ENCODE results near the gene GLRA1.
"Not testable (repeated sequence)": the region's sequence is repeated elsewhere in the genome, so short reads cannot be mapped to it uniquely, and the experiment has no call there.

GLRA1 gene

GRCh38 chr5:151815051-151815450 is 109.6 kb downstream of the GLRA1 start:
- no peak for DNase-seq (ENCODE audit: low read depth)

DNA sequence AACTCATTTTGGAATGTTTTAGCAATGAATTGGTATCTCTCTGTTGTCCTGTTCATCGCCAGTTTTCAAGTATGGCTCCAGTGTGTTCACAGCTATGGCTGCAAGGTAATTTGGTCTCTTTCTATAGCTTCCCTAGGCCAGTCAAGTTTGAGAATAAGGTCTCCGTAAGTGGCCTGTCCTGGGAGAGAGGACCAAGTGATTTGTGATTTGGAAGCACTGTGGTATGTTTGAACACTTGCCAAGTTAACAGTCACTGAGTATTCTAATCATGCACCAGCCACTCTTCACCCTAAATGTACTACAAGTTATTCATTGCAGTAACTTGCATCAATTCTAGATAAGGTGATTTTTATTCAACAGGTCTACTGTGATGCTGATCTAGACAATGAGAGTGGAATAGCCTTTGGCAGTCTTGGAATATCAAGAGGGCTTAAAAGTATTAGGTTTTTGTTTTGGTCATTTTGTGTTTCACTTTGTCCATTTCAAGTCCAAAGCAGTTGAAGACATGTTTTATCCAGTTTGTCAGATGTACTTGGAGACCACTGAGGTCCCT is 111.8 kb downstream of the GLRA1 start:
- DNase-seq (ENCODE audit: low read depth), result no peak

DNA sequence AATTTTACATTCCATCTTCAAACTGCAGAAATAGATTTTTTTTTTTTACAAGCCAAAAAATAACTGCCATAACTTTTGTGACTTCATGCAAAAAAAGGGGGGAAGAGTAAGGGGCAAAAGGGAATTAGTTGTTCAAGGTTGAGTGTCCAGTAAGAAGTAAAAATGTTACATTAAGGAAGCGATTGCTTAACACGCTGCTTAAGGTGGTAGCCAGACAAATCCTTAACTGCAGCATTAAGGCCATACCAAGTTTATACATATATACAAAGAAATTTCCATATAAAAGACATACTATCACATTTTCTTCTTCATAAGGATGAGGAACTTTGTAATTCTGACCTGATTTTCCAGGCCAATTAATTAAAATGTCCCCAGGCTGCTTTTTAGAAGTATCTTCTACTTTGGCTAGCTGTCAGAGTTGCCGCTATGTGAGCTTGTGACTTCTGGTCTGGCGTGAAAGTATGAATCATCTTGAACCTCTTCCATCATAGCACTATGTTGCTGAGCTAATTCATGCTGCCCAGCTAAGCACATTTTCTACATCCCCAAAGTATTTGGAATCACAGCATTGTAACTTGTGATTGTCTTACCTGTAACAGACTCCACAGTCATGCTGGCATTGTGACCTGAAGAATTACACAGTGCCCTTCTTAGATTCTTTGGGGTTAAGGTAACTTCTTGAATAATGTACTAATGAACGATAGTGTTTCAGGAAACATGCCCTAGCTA is 112.9 kb downstream of the GLRA1 start:
- no peak for DNase-seq (ENCODE audit: low read depth)

DNA sequence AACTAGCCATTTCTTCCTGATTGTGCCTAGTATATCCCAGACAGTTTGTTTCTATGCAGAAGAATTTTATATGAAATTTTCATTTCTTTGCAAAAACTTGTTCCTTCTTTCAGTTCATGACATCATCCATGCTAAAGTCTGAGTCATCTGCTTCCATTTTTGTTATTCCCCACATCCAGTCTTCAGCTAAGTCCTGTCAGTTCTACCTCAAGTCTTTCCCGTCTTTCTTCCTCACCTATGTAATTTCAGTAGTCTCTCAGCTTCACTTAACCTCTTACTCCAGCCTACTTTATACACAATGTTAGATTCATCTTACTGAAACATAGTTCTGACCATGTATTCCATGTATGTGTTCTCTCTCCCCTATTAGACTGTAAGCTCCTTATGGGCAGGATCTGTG is 113.8 kb downstream of the GLRA1 start:
- no peak for DNase-seq (ENCODE audit: low read depth)

DNA sequence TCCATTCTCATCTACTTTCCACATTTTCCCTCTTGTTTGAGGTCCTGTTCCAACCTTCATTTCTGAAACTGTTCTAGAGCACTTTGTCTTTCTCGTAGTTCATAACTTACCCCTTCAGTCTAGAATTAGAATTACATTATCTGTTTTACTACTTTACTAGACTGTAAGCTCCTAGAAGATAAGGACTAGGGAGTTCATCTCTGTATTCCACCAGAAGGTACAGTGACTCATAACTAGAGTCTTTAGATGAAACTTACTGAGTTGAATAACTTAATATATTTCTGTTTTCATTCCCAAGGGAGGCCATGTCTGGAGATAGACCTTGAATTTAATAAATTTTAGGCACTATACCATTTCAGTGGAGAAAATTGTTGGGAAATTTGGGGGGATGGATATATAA is 114.2 kb downstream of the GLRA1 start:
- DNase-seq (ENCODE audit: low read depth), result no peak

GRCh38 chr5:151808451-151809169 is 116.0 kb downstream of the GLRA1 start:
- DNase-seq (ENCODE audit: low read depth), result no peak

- DNase-seq (ENCODE audit: low read depth), result no peak
Measured at GRCh38 chr5:151805414-151806223, 119.0 kb downstream of the GLRA1 start.

- no peak for DNase-seq (ENCODE audit: low read depth)
Measured at GRCh38 chr5:151800532-151800931, 124.1 kb downstream of the GLRA1 start.

DNA sequence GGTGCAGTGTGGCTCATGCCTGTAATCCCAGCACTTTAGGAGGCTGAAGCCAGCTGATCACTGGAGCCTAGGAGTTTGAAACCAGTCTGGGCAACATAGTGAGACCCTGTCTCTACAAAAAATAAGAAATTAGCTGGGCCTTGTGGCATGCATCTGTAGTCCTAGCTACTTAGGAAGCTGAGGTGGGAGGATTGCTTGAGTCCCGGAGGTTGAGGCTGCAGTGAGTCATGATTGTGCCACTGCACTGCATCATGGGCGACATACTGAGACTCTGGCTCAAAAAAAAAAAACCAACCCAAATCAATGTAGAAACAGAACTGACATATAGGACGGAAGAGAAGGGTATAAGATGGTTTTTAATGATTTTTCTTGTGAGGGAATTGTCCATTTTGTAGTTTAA is 125.2 kb downstream of the GLRA1 start:
- no peak for DNase-seq (ENCODE audit: low read depth)

GRCh38 chr5:151798674-151799073 is 126.0 kb downstream of the GLRA1 start:
- DNase-seq (ENCODE audit: low read depth), result no peak

DNA sequence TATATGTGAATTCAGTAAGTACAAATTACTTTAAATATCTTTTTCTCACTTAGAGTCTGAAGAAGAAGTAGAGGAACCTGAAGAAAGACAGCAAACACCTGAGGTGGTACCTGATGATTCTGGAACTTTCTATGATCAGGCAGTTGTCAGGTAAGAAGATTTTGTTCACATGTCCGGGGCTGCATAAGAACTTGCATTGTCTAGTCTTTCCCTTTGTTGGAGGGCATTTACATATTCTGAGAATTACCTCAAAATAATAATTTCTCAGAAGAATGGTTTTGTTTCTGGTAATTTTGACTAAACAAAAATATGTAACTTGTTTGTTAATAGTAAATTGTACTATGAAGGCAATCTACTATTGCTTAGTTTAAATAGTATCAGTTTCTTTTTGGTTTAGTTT is 129.2 kb downstream of the GLRA1 start:
- DNase-seq (ENCODE audit: low read depth), result no peak

GRCh38 chr5:151793358-151793757 is 131.3 kb downstream of the GLRA1 start:
- DNase-seq (ENCODE audit: low read depth), result no peak

DNA sequence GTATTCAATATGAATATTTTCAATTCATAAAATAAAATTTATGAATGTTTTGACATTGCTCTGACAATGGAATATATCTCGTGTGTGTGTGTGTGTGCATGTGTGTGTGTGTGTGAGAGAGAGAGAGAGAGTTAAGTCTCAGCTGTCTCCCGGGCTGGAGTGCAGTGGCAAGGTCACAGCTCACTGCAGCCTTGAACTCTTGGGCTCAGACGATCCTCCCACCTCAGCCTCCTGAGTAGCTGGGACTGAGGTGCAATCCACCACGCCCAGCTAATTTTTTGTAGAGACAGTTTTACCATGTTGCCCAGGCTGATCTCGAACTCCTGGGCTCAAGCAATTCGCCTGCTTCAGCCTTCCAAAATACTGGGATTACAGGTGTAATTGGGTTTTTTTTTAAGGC is 136.8 kb downstream of the GLRA1 start:
- DNase-seq (ENCODE audit: low read depth), result no peak

DNA sequence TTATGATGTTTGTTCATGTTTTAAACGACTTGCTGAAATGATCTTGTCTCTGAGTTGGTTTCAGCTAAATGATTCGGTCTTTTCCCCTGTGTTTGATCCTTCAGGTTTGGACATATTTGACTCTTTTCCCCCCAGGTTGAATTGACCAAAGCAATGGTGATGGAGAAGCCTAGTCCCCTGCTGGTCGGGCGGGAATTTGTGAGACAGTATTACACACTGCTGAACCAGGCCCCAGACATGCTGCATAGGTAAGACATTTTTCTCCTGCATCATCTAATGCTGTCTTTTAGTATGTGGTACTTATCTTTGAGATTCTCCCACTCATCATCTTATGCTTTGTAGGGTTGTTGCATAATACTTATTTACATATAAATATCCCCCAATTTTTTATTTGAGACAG is 138.2 kb downstream of the GLRA1 start:
- no peak for DNase-seq (ENCODE audit: low read depth)

DNA sequence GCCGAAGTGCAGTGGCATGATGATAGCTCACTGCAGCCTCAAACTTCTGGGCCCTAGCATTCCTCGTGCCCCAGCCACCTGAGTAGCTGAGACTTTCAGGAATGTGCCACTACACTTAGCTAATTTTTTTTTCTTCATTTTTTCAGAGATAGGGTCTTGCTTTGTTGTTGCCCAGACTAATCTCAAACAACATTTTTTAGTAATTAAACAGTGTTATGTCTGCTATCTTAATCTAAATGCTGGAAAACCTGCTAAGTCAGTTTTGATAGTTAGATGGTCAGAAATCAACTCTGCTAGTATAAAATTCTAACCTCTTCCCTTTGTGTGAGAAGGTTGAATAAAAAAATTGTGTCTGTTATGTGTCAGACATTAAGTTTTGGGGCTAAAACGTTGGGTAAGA is 140.5 kb downstream of the GLRA1 start:
- no peak for DNase-seq (ENCODE audit: low read depth)

DNA sequence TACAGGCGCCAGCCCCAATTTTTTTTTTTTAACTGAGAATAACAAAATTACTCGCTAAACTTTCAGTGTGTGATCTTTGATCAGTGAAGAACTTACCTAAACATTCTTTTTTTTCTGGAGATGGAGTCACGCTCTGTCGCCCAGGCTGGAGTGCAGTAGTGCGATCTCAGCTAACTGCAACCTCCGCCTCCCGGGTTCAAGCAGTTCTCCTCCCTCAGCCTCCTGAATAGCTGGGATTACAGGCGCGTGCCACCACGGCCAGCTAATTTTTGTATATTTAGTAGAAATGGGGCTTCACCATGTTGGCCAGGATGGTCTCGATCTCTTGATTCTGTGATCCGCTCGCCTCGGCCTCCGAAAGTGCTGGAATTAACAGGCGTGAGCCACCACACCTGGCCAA is 141.0 kb downstream of the GLRA1 start:
- not testable (repeated sequence) for DNase-seq (ENCODE audit: low read depth)

GRCh38 chr5:151781201-151781600 is 143.4 kb downstream of the GLRA1 start:
- no peak for DNase-seq (ENCODE audit: low read depth)

DNA sequence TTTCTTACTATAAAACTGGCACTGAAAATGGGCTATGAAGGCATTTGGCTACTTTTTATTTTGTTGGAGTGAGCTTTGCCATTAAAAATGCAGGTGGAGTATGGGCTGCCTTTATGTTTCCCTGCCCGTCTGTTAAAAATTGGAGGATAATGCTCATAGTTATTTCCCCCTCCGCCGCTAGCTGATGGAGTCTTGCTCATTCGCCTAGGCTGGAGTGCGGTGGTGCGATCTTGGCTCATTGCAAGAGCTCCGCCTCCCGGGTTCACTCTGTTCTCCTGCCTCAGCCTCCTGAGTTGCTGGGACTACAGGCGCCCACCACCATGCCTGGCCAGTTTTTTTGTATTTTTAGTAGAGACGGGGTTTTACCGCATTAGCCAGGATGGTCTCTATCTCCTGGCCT is 144.3 kb downstream of the GLRA1 start:
- no peak for DNase-seq (ENCODE audit: low read depth)

DNA sequence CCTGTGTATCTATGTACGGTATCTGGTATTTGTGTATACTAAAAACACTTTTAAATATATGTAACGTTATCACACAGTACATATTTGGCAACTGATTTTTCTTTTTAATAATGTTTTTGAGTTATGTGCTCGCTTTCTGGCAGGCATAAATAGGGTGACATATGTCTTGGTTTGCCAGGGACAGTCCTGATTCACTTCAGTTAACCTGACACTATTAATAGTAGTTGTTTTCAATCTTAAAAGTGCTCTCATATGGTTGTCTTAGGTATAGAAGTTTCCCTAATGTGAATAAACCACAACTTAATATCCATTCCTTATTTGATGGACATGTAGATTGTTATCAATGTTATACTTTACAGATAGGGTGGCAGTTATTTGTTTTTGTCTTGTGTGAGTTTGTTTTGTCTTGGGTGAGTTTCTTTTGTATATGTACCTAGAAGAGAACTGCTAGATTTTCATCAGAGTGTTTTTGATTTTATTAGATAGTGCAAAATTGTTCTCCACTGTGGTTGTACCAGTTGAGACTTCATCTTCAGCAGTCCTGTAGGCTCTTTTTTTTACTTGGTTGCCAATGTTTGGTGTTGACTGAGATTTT is 145.0 kb downstream of the GLRA1 start:
- no peak for DNase-seq (ENCODE audit: low read depth)

DNA sequence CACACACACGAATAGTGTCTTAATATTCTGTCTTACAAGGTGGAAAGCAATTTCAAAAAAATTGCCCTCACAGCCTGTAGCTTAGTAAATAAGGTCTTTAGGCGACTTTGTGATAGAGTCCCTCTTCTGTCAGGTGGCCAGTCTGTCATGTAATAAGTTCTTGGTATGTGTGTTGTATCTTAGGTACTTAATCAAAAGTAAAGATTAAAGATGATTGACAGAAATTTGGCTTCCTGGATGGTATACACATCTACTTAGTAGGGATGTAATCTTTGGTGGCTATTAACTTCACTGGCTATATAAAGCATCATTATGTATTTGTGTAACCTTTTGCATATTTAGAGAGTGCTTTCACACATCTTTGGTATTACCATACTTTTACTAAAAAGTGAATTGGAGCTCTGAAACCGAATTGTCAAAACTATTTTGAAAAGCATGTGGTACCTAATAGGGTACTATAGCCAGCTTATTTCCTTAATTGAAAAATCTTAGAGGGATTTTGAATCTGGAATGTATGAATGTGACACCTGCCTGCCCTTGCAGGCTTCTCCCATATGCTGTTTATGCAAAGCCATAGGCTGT is 149.5 kb downstream of the GLRA1 start:
- no peak for DNase-seq (ENCODE audit: low read depth)

GRCh38 chr5:151773951-151774350 is 150.7 kb downstream of the GLRA1 start:
- DNase-seq (ENCODE audit: low read depth), result no peak

All from activated gamma-delta T cell treated with anti-CD3 and anti-CD28 coated beads, Interleukin-2, amount 50 U/mL, for 16 hours (primary cell).